Motor neuron (in vitro differentiated cells): ENCODE measurements around the gene TMED1. TPM values are rescaled to one million over a fixed set of nuclear protein-coding genes. Genes with fewer than 3 reads are reported as not detected.
"Not testable (repeated sequence)": the region's sequence is repeated elsewhere in the genome, so short reads cannot be mapped to it uniquely, and the experiment has no call there.

Experiments
- ATAC-seq, 8 experiments: fragments of 200-7000 bp; cut with Tn5 transposase; replicated peaks in 6 of 8; 2 replicates each; pipeline ENCODE4 v1.8.0; 2021; ENCODE audit warnings: mild to moderate bottlenecking in 8 of 8, moderate library complexity in 8 of 8
- H3K27ac ChIP-seq, 2 donors: fragments of 250-450 bp; sonication (Bioruptor Pico); 2 replicates each; pipeline ENCODE4 v1.9.0; 2021; ENCODE audit warnings: antibody characterized with exemption in 2 of 2, mild to moderate bottlenecking in 2 of 2, moderate library complexity in 1 of 2
- H3K4me1 ChIP-seq, 2 donors: fragments of 250-450 bp; sonication (Bioruptor Pico); replicated peaks in 1 of 2; 2 replicates each; pipeline ENCODE4 v1.6.1; 2021; ENCODE audit warnings: antibody characterized with exemption in 2 of 2, mild to moderate bottlenecking in 2 of 2, moderate library complexity in 1 of 2
- H3K4me3 ChIP-seq, 5 donors: fragments of 250-450 bp; sonication (Bioruptor Pico); 2 replicates each; pipeline ENCODE4 v1.9.0; 2021; ENCODE audit warnings: antibody characterized with exemption in 5 of 5, mild to moderate bottlenecking in 5 of 5, moderate library complexity in 4 of 5
- WGBS, 10 experiments: fragments of 450-650 bp; shearing (Covaris generic); methylation state at CpG; one replicate each; pipeline ENCODE4 v1.0.0; 2022; 5-methylcytosine and 5-hydroxymethylcytosine counted together
- in situ Hi-C, 9 experiments: fragments of 400-800 bp; cut with MboI; loops; one replicate each; pipeline ENCODE4 v1.15.0; 2021; ENCODE audit warnings: low sequenced_read_pairs in 9 of 9, low pct_unique_long_range_greater_than_20kb in 2 of 9; ENCODE audit not compliant: unreplicated experiment in 9 of 9
- total RNA-seq, 8 experiments: library from RNA; unstranded; fragments of 300-600 nt; gene quantifications; 2 replicates each; pipeline versions ENCODE4 v1.2.3 to v1.2.4, GENCODE V29; 2022

Gene TMED1
- total RNA-seq, 8 experiments from 2014 or later, result 12.4 to 46.7 (median 21.4) TPM

DNA sequence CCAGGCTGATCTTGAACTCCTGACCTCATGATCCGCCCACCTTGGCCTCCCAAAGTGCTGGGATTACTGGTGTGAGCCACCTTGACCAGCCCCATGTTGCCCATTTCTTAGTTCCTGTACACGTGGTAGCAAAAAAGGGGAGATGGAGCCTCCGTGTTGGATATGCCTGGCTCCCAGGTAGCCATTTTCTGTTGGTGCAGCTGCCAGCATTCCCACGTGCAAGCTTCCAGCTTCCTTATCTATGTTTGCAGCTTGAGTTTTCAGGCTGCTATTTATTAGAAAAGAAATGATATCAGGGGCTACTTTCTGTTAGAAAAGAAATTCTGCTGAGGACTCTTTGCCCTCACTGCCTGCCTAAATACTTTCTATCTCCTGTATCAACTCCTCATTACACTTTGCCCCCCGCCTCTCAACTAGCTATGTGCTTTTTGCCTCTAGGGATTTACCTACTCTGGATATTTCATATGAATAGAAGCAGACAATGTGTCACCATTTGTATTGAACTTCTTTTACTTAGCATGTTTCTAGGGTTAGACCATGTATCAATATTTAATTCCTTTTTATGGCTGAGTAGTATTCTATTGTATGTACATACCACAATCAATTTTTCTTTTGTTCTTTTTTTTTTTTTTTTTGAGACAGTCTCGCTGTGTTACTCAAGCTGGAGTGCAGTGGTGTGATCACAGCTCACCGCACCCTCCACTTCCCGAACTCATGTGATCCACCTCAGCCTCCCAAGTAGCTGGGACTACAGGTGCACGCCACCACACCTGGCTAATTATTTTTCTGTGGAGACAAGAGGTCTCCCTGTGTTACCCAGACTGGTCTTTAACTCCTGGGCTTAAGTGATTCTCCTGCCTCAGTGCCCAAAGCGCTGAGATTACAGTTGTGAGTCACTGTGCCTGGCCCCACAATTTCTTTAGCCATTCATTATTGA is 3.4 kb upstream of the TMED1 start:
- Histone ChIP-seq H3K27ac (no peak overlapping the region), H3K4me1 (peaks cover 9 to 10% of the 10 kb centered on the region in 2 donors), H3K4me3 (no peak overlapping the region)
- WGBS, 10 experiments, result 62 to 93% (median 85%) methylated on average over 3 to 9 of the region's 10 CpGs
- no peak for ATAC-seq
- in situ Hi-C loops, result no loop called here

DNA sequence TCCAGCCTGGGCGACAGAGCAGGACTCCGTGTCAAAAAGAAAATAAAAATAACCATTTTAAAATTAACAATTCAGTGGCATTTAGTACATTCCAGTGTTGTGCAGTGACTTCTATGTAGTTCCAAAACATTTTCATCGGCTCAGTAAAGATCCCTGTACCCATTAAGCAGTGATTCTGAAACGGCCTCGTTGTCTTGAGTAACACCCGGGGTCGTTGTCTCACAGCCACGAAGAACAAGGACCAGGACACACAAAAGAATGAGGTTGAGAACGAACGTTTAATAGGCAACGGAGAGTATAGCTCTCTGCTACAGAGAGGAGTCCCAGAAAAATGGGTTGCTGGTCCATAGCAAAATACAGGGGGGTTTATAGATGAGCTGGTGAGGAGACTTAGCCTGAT is 2.4 kb upstream of the TMED1 start:
- Histone ChIP-seq H3K27ac (no peak overlapping the region), H3K4me1 (peaks cover 9 to 10% of the 10 kb centered on the region in 2 donors), H3K4me3 (no peak overlapping the region)
- ATAC-seq, result no peak
- WGBS, 10 experiments, result 0 to 91% (median 79%) methylated on average over 1 to 11 of the region's 11 CpGs
- in situ Hi-C loops, result no loop called here

DNA sequence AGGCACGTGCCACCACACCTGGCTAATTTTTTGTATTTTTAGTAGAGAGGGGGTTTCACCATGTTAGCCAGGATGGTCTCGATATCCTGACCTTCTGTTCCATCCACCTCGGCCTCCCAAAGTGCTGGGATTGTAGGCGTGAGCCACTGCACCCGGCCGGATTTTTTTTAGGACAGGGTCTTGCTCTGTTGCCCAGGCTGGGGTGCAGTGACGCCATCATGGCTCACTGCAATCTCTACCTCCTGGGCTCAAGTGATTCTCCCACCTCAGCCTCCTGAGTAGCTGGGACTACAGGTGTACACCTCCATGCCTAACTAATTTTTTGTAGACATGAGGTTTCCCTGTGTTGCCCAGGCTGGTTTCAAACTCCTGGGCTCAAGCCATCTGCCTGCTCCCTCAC is 1.6 kb upstream of the TMED1 start:
- H3K27ac ChIP-seq, H3K4me3 ChIP-seq, ATAC-seq, in situ Hi-C loops: not testable (repeated sequence)
- peaks cover 9 to 10% of the 10 kb centered on the region in 2 donors for H3K4me1 ChIP-seq
- 80 to 100% (median 100%) methylated on average over 1 to 6 of the region's 7 CpGs; no CpG with 5 or more reads in 2 of the 10 experiments for whole genome bisulfite sequencing, 10 experiments

DNA sequence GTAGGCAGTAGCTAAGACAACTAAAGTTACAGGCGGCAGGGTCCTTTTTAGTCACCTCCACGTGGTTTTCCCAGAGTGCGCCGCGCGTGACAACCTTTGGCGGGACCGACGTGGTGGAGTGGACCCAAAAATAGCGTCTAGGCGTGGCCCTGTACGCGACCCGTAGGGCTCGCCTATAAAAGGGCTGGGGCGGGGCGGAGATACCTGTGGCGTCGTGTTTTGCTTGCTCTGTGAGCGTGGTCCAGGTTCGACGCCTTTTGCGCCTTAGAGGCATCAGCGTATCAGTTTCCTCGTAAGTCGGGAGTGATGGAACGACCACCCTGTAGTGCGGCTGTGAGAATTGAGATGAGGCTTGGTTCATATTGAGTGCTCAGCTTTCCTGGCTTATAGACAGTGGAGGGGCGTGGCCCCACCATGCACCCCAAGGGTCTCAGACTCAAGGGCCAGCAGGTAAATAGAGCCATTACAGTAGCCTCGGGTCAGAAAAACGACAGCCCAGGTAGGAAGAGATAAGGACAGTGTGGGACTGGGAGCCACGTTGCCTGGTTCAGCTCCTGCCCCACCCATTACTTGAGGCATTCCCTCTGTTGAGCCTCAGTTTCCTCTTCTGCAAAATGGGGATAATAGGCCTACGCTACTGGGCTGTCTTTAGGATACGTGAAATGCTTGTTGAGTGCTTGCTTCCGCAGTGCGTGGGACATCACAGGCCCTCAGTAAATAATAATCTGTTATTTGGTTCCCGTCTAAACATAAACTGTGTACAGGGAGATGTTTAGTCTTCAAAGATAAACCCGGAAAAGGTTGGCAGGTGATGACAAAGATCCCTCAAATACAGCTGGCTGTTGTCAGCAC is 693 bp upstream of the TMED1 start:
- H3K4me1 ChIP-seq, result peaks cover 9 to 10% of the 10 kb centered on the region in 2 donors
- in situ Hi-C loops, result no loop called here
- 29 to 100% (median 91%) methylated on average over 1 to 22 of the region's 38 CpGs for whole genome bisulfite sequencing, 10 experiments
- H3K4me3 ChIP-seq, result peak overlapping the region; percentile 56 to 88 (median 66)
- ATAC-seq, result peak; percentile 6 to 42 (median 19)
- H3K27ac ChIP-seq, result peak overlapping the region; percentile 99

DNA sequence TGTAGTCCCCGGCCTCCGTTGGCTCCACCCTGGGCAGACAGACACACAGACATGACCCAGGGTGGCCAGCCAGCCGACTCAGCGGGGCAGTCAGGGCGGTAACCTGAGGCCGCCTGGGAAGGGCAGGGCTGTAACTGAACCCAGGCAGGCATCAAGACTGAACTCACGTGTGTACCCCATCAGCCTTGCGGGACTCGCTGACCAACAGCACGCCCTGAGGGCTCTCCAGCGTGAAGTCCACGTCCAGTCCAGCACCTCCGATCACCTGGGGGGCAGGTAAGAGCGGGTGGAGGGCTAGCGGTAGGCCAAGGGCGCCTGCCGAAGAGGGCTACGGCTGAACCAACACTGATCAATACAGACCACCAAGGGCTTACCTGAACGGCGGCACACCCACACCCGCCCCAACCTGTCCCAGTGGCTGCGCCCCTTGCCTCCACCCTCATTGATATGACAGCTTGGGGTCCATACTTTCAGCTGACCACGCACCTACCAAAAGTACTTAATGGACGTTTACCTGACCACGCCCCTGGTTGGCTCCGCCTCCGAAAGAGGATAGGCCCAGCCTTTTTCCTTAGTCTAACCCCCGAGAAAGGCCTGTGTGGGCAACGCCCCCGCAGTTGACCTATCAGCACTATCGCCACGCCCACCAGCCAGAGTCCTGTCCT is 791 bp downstream of the TMED1 start:
- H3K27ac ChIP-seq, result peak overlapping the region in 1 of 2 donors; percentile 34
- WGBS, 10 experiments, result 41 to 96% (median 89%) methylated on average over 4 to 12 of the region's 32 CpGs; no CpG with 5 or more reads in 5 of the 10 experiments
- in situ Hi-C loops, result no loop called here
- H3K4me3 ChIP-seq, result peak overlapping the region; percentile 13 to 88 (median 56)
- no peak for ATAC-seq
- H3K4me1 ChIP-seq, result peaks cover 9 to 10% of the 10 kb centered on the region in 2 donors

DNA sequence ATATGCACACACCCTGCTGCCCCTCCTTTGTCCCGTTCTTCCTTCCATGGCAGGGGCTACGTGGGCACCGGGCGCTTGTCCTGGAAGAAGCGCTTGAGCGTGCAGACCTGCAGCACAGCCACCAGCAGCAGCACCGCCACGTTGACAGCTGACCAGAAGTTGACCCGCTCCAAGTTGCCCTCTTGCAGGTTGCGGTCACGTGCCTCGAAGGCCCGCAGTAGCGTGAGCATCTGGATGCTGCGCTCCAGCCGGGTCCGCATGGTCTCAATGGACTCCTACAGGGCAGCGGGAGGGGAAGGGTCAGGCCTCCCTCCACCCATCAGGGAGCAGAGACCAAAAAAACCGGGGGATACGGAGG is 3.1 kb downstream of the TMED1 start:
- WGBS, 10 experiments, result 70 to 81% (median 80%) methylated on average over 1 to 7 of the region's 20 CpGs; no CpG with 5 or more reads in 6 of the 10 experiments
- in situ Hi-C loops, result no loop called here

DNA sequence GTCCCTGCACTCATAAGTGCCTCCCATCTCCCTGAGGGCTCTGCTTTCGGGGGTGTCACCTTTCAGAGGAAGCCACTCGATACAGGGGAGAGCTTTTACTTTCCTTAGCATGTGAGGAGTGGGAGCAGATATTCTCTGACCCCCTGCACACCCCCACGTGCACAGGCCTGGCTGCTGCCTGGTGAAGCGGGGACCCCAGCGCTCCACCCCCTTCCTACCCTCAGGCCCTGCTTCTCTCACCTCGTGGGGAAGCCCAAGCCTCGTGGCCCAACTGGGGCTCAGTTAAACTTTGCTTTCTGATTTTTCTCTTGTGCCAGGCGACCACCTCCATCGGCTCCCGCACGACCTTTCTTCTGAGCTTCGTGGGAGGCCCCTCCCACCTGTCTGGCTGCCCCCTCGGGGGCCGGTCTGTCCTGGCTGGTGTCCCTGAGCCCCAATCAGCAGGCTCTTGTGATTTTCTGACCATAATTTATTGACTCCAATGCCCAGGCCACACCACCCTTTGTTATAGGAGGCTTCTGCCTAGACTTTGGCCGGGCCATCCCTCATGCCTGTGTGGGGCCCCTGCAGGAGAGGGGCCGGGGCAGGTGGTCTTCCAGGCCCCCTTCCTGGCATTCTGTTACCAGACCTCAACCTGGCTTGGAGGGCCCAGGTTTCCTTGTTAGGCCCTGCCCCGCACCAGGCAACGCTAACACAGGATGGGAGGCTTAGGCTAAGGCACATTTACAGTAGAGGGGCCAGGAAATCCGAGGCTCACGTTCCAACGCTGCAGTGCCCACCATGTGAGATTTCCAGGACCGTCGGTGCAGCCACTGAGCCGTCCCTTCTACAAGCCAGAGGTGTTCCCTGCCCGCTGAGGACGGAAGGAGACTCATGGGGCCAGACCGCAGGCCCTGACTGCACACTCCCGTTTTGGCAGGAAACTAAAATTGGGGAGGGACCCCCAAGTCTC is 3.7 kb downstream of the TMED1 start:
- no peak overlapping the region for H3K27ac ChIP-seq
- 74 to 100% (median 75%) methylated on average over 2 to 13 of the region's 28 CpGs; no CpG with 5 or more reads in 5 of the 10 experiments for WGBS, 10 experiments
- no peak for ATAC-seq
- H3K4me1 ChIP-seq, result peaks cover 9 to 10% of the 10 kb centered on the region in 2 donors
- in situ Hi-C loops, result no loop called here
- H3K4me3 ChIP-seq, result no peak overlapping the region

More for the DNA sequence above, 3.1 kb downstream of the TMED1 start:
- no peak for ATAC-seq
- H3K4me3 ChIP-seq, result no peak overlapping the region
- H3K27ac ChIP-seq, result no peak overlapping the region
- peaks cover 9 to 10% of the 10 kb centered on the region in 2 donors for H3K4me1 ChIP-seq

DNA sequence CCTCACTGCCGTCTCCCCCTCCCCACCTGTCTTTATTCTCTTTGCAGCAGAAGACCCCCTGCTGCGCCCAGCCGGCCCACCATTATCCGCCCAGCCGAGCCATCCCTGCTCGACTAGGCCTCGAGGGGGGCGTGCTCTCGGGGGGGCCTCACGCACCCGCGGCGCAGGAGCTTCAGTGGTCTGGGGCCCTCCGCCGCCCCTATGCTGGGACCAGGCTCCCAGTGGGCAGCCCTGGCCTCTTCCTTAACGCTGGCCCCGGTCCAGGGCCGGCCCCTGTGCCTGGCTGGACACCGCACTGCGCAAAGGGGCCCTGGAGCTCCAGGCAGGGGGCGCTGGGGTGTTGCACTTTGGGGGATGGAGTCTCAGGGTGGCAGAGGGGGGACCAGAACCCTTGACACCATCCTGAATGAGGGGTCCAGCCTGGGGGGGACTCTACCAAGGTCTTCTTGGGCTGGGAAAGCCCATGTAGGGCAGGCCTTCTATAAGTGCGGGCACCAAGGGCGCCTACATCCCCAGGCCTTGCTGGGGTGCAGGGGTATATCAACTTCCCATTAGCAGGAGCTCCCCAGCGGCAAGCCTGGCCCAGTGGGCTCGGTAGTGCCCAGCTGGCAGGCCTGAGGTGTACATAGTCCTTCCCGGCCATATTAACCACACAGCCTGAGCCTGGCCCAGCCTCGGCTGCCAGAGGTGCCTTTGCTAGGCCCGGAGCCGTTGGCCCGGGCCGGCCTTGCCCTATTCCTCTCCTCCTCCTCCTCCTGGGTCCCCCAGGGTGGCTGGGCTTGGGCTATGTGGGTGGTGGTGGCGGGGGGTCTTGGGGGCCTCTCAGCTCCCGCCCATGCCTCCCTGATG is 4.9 kb downstream of the TMED1 start:
- Histone ChIP-seq H3K27ac (no peak overlapping the region), H3K4me1 (peaks cover 0 to 3% of the 10 kb centered on the region in 2 donors), H3K4me3 (no peak overlapping the region)
- WGBS, 10 experiments, result 100% methylated on average over 2 of the region's 33 CpGs; no CpG with 5 or more reads in 9 of the 10 experiments
- in situ Hi-C loops, result no loop called here
- ATAC-seq, result no peak

DNA sequence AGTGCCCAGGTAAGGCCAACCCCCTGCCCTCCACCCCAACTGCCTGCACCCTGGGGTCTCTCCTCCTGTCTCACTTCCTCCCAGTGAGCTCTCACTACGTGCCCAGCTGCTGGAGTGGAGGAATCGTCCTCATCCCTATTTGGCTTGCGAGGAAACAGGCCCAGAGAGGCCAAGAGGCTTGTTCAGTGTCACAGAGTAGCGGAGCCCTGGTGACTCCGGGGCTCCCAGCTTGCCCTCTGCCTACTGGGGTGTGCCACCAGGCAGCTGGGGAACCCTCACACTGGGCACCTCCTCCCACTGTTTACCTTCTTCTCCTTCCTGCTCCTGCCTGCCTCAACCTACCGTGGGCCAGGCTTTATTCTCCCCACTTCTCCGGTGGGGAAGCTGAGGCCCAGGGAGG is 5.6 kb downstream of the TMED1 start:
- Histone ChIP-seq H3K27ac (no peak overlapping the region), H3K4me3 (no peak overlapping the region), H3K4me1 (peaks cover 0 to 3% of the 10 kb centered on the region in 2 donors)
- in situ Hi-C loops, result no loop called here
- ATAC-seq, result peak in 1 of 8 experiments; percentile 1
- WGBS, 10 experiments, result 90% methylated on average over 2 of the region's 7 CpGs; no CpG with 5 or more reads in 9 of the 10 experiments

DNA sequence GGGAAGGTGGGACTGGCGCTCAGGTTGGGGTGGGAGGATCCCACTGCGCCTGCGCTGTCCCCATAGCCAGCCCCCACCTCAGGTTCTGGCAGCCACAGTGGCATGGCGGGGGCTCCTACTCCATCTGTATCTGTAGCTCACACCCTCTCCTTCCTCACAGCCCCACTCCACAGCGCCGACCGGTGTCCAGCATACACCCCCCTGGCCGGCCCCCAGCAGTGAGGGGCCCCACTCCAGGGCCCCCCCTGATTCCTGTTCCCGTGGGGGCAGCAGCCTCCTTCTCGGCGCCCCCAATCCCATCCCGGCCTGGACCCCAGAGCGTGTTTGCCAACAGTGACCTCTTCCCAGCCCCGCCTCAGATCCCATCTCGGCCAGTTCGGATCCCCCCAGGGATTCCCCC is 6.0 kb downstream of the TMED1 start:
- H3K4me1 ChIP-seq, result no peaks in the 10 kb centered on the region
- peak in 5 of 8 experiments; percentile 6 to 11 (median 9) for ATAC-seq
- no peak overlapping the region for H3K4me3 ChIP-seq
- no peak overlapping the region for H3K27ac ChIP-seq
- in situ Hi-C loops, result no loop called here
- no CpG with 5 or more reads among the region's 16 CpGs for WGBS, 10 experiments
